Heart right ventricle (tissue), 16 donors: ENCODE results near the gene MAN1A1. TPM values are rescaled to one million over a fixed set of nuclear protein-coding genes. Genes with fewer than 3 reads are reported as not detected.
A peak's percentile ranks its signal among the peaks of the same experiment; 100 is the strongest.

Experiments
- ATAC-seq, 8 donors: fragments of 200-7000 bp; cut with Tn5 transposase; one replicate each; pipeline ENCODE4 v1.9.1; 2020; ENCODE audit warnings: mild to moderate bottlenecking in 8 of 8, moderate library complexity in 8 of 8, moderate number of reproducible peaks in 1 of 8
- DNase-seq, 2 donors: peaks; one replicate each; pipeline ENCODE4 v3.0.0-alpha.2; 2020
- H3K27ac ChIP-seq, 10 donors: fragments of 200-600 bp; sonication (generic) in 2 of 10; one replicate each; pipeline versions ENCODE4 v1.5.0 to v1.8.0; 2020 to 2022; ENCODE audit warnings: mild to moderate bottlenecking in 3 of 10
- H3K27me3 ChIP-seq, 7 donors: fragments of 200-600 bp; one replicate each; pipeline ENCODE4 v1.8.0; 2021 to 2022; ENCODE audit warnings: mild to moderate bottlenecking in 2 of 7
- H3K36me3 ChIP-seq, 9 donors: fragments of 200-600 bp; sonication (generic) in 1 of 9; one replicate each; pipeline versions ENCODE4 v1.5.0 to v1.8.0; 2020 to 2022; ENCODE audit warnings: mild to moderate bottlenecking in 2 of 9
- H3K4me1 ChIP-seq, 9 donors: fragments of 200-600 bp; sonication (generic) in 1 of 9; one replicate each; pipeline versions ENCODE4 v1.5.0 to v1.8.0; 2020 to 2022; ENCODE audit warnings: mild to moderate bottlenecking in 4 of 9
- H3K4me3 ChIP-seq, 10 donors: fragments of 200-600 bp; sonication (generic) in 2 of 10; one replicate each; pipeline versions ENCODE4 v1.5.0 to v1.8.0; 2020 to 2022; ENCODE audit warnings: mild to moderate bottlenecking in 7 of 10, moderate library complexity in 2 of 10
- H3K9me3 ChIP-seq, 11 donors: fragments of 200-600 bp in 10 of 11; sonication (generic) in 2 of 11; one replicate each; pipeline versions ENCODE4 v1.5.0 to v1.8.0; 2013 to 2022; ENCODE audit warnings: mild to moderate bottlenecking in 2 of 11, control low read depth in 1 of 11, moderate library complexity in 1 of 11
- WGBS, 2 donors: extraction: QIAGEN DNeasy Blood & Tissue Kit; methylation state at CpG; one replicate each; pipeline ENCODE4 v1.1.7; 2013; ENCODE audit warnings: inconsistent platforms in 1 of 2; 5-methylcytosine and 5-hydroxymethylcytosine counted together
- intact Hi-C, 10 donors: fragments of 100-400 bp; cut with DNase I; formaldehyde crosslinking; loops; one replicate each; pipeline versions ENCODE4 v1.11.1 to v1.14.2; 2022
- polyA plus RNA-seq, 2 donors: library from polyadenylated mRNA; stranded (reverse); fragments of 200-250 nt; gene quantifications; one replicate each; pipeline ENCODE4 v1.2.3, GENCODE V29; 2013
- total RNA-seq, 10 donors: library from RNA; stranded (reverse); fragmentation: NEBNext Ultra II Directional in 3 of 10; extraction: Animal tissue kit (Norgen Biotek cat#: 25700) in 3 of 10; gene quantifications; one replicate each; pipeline versions ENCODE4 v1.2.1 to v1.2.4, GENCODE V29; 2021 to 2023
- TF ChIP-seq, protein P1 (sequence below), 9 donors: fragments of 200-600 bp; sonication (generic) in 2 of 9; IDR thresholded peaks; one replicate each; pipeline versions ENCODE4 v1.5.0 to v1.8.0; 2021 to 2022; ENCODE audit warnings: antibody characterized with exemption in 9 of 9, mild to moderate bottlenecking in 5 of 9, moderate library complexity in 1 of 9
- donor health status: Arrhythmogenic right ventricular cardiomyopathy.
- donor health status: ischemic (EF 13 %, LVEDD 7.1; RV severe dilation, severe dysfunction).
- donor health status: healthy with polysubstance abuse.
- donor health status: DM: no; HTN: yes; CAD: no.
- donor health status: DM: no; HTN: no; CAD: no.
- donor health status: ischemic (EF 25% LVEDD 6.9; RV normal size, moderate dysfunction).
- donor health status: ischemic (EF 25% LVEDD 5.7; RV mildly dilated, moderate dysfunction).
- donor health status: healthy.
- donor health status: DM: yes; HTN: yes; CAD: no.
- donor health status: Ischemic cardiomyopathy.
- donor health status: ischemic (EF 35%, LVEDD 5.7; RV mildly dilated, moderate dysfunction).
- donor health status: nonischemic (EF 11% LVEDD 7.7; RV severe dilation, severe dysfunction).
- donor health status: DM: yes; HTN: yes; CAD: no.
- donor health status: PGD.
- donor health status: ischemic (EF 29% LVEDD 5.4; RV normal size, mild dysfunction).
- donor health status: nonischemic (EF 23%, LVEDD 6.1; RV moderate dilation, normal function).

MAN1A1 gene
- total and polyA plus RNA-seq, 12 donors, result 6.2 to 22.0 (median 10.2) TPM

DNA sequence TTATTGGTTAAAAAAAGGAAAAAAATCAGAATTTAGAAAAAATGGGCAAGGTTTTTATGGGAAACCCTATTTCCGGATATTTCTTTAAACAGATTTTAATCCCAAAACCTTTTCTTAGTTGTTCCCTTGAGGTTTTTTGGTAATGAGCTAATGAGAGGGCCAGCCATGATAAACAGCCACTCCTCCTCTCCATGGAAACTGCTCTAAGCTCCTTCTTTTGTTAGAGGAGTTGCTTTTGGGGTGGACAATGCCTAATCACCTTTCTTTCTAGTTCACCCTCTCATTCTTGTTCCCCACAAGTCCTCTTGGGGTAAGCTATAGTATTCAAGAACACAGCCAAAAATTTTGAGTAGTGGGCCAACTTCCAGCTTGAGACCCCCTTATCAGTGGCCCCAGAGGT is 166.1 kb downstream of the MAN1A1 start:
- peak in 1 of 8 donors; percentile 62 for ATAC-seq
- no peaks in the 10 kb centered on the region for H3K27me3 ChIP-seq
- TF ChIP-seq, protein P1, sequence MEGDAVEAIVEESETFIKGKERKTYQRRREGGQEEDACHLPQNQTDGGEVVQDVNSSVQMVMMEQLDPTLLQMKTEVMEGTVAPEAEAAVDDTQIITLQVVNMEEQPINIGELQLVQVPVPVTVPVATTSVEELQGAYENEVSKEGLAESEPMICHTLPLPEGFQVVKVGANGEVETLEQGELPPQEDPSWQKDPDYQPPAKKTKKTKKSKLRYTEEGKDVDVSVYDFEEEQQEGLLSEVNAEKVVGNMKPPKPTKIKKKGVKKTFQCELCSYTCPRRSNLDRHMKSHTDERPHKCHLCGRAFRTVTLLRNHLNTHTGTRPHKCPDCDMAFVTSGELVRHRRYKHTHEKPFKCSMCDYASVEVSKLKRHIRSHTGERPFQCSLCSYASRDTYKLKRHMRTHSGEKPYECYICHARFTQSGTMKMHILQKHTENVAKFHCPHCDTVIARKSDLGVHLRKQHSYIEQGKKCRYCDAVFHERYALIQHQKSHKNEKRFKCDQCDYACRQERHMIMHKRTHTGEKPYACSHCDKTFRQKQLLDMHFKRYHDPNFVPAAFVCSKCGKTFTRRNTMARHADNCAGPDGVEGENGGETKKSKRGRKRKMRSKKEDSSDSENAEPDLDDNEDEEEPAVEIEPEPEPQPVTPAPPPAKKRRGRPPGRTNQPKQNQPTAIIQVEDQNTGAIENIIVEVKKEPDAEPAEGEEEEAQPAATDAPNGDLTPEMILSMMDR (IDR thresholded peaks at IDR 0.05), result no peak
- H3K27ac ChIP-seq, result no peak overlapping the region
- H3K9me3 ChIP-seq, result no peaks in the 10 kb centered on the region
- H3K4me3 ChIP-seq, result no peak overlapping the region
- 70 to 78% methylated on average over 1 of the region's 1 CpG for WGBS, 2 donors
- peaks cover 0 to 81% (median 5%) of the 10 kb centered on the region in 9 donors for H3K36me3 ChIP-seq
- H3K4me1 ChIP-seq, result peaks cover 0 to 12% (median 0%) of the 10 kb centered on the region in 9 donors
- intact Hi-C loops, result no loop called here
- DNase-seq, result no peak

GRCh38 chr6:119182875-119183274 is 166.7 kb downstream of the MAN1A1 start:
- WGBS, 2 donors, result 97 to 100% methylated on average over 2 of the region's 2 CpGs
- TF ChIP-seq, protein P1 (IDR thresholded peaks at IDR 0.05), result no peak
- Histone ChIP-seq H3K27me3 (no peaks in the 10 kb centered on the region), H3K36me3 (peaks cover 0 to 81% (median 5%) of the 10 kb centered on the region in 9 donors), H3K4me1 (peaks cover 0 to 12% (median 0%) of the 10 kb centered on the region in 9 donors), H3K27ac (no peak overlapping the region), H3K4me3 (no peak overlapping the region), H3K9me3 (no peaks in the 10 kb centered on the region)
- DNase-seq, result no peak
- ATAC-seq, result no peak
- intact Hi-C loops, result no loop called here

- H3K4me3 ChIP-seq, result no peak overlapping the region
- H3K4me1 ChIP-seq, result peaks cover 0 to 12% (median 0%) of the 10 kb centered on the region in 9 donors
- DNase-seq (no peak), ATAC-seq (no peak)
- intact Hi-C loops, result no loop called here
- TF ChIP-seq, protein P1 (IDR thresholded peaks at IDR 0.05), result no peak
- no peaks in the 10 kb centered on the region for H3K9me3 ChIP-seq
- no peak overlapping the region for H3K27ac ChIP-seq
- WGBS, 2 donors, result 89 to 92% methylated on average over 2 of the region's 2 CpGs
- H3K36me3 ChIP-seq, result peaks cover 0 to 76% (median 0%) of the 10 kb centered on the region in 9 donors
- H3K27me3 ChIP-seq, result no peaks in the 10 kb centered on the region
These were observed 167.3 kb downstream of the MAN1A1 start for GRCh38 chr6:119182216-119182803.

GRCh38 chr6:119181046-119181445 is 168.5 kb downstream of the MAN1A1 start:
- WGBS, 2 donors, result 93 to 95% methylated on average over 1 of the region's 1 CpG
- H3K4me3 ChIP-seq, result no peak overlapping the region

More at GRCh38 chr6:119181046-119181445, 168.5 kb downstream of the MAN1A1 start:
- Histone ChIP-seq H3K4me1 (peaks cover 0 to 12% (median 0%) of the 10 kb centered on the region in 9 donors), H3K9me3 (no peaks in the 10 kb centered on the region), H3K36me3 (peaks cover 0 to 68% (median 0%) of the 10 kb centered on the region in 9 donors), H3K27ac (no peak overlapping the region), H3K27me3 (no peaks in the 10 kb centered on the region)
- DNase-seq (no peak), ATAC-seq (no peak)
- intact Hi-C loops, result no loop called here
- TF ChIP-seq, protein P1 (IDR thresholded peaks at IDR 0.05), result no peak
